ENCODE data around the gene DPY19L3.

- no peak for TF ChIP-seq CTCF (conservative IDR thresholded peaks at IDR 0.05 in 1 of 2, IDR thresholded peaks at IDR 0.05 in 1 of 2; ENCODE audit: low read depth in 1 of 2, low read length in 2 of 2)
- no peak for TF ChIP-seq EZH2 (IDR thresholded peaks at IDR 0.05; ENCODE audit: low read length, missing control alignments)
Measured at GRCh38 chr19:32460476-32460875, 54.9 kb downstream of the DPY19L3 start.

All from fibroblast of lung (primary cell).